GM19193 (cell line): Measurements from ENCODE around the gene SCIMP.
A peak's percentile ranks its signal among the peaks of the same experiment; 100 is the strongest.

Experiments
- POLR2A ChIP-seq: IDR thresholded peaks from 4 replicates; pipeline ENCODE4 v1.6.1; 2011; ENCODE audit not compliant: insufficient read depth, insufficient read length; ENCODE audit errors: extremely low read depth

The SCIMP gene

DNA sequence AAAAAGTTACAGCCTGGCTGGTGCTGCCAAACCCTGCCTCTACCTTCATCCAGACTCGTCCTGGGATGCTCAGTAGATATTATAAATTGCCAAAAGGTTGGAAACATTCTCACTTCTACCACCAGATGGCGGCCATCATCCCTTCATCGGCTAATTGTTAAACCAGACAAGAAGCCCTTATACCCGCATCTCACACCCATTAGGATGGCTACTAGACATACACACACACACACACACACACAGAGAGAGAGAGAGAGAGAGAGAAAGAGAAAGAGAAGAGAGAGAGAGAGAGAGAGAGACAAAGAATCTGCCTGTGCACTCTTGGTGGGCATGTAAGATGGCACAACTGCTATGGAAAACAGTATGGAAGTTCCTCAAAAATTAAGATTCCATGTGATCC lies 15.0 kb upstream of the SCIMP start:
- TF ChIP-seq POLR2A, result no peak

- TF ChIP-seq POLR2A, result no peak
These were observed 14.3 kb upstream of the SCIMP start for GRCh38 chr17:5248821-5249479.

- no peak for TF ChIP-seq POLR2A
These were observed 13.0 kb upstream of the SCIMP start for GRCh38 chr17:5247621-5248020.

GRCh38 chr17:5241861-5242671 lies 7.4 kb upstream of the SCIMP start:
- TF ChIP-seq POLR2A, result no peak

- TF ChIP-seq POLR2A, result no peak
These were observed 3.7 kb upstream of the SCIMP start for GRCh38 chr17:5238333-5238732.

- TF ChIP-seq POLR2A, result no peak
These were observed 2.9 kb upstream of the SCIMP start for GRCh38 chr17:5237541-5238016.

DNA sequence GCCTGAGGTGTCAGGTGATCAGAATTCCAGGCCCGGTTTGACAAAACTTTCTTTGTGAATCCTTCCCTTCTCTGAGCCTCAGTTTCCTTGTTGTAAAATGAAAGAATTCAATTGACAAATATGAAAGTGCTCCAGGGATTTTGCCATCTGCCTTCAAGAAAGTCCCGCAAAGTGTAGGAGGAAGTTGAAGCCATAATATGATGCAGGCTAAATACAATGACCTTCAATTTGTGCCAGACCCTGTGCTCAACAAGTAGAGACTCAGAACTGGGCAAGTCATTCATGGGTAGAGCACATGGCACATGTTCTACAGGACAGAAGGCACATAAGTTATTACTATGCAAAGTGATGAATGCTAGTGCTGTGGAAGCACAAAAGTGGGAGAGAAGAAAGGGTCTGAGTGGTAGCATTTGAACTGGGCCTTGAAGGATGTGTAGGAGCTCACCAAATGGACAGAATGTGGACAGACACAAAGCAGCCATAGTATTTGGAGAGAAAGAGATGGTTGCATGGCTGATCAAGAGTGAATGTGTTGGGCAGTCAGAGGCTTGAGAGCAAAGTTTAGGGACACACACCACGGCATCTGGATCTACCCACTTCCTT lies 2.4 kb upstream of the SCIMP start:
- TF ChIP-seq POLR2A, result no peak

GRCh38 chr17:5226940-5227878 lies 7.5 kb downstream of the SCIMP start:
- peak; percentile 17 for TF ChIP-seq POLR2A

DNA sequence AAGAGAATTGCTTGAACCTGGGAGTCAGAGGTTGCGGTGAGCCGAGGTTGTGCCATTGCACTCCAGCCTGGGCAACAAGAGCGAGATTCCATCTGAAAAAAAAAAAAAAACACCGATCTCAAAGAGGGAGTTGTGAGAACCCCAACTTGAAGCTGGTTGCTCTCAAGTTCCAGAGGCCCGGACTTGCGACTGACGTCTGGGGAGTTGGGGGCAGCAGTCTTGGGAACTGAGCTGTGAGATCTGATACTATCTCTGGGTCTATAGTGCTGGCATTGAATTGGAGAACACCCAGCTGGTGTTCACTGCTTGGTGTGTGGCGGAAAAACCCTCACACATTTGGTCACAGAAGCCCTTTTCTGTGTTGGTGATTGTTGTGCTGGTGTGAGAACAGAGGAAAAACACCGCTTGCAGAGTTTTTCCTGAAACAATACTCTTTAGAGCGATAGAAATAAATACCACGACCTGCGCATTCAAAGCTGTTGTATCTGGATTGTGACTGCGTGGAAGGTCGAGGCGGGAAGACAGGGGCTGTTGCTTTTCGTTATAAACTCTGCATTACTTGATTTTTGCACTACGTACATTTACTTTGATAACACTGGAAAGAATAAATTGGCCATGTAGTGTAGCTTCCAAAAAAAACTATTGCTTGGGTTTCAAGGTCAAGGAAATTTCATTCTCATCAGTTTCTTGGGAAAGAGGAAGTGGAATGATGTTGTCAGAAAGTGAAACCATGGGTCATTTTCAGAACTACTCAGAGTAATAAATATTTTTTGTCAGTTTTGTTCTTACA lies 8.8 kb downstream of the SCIMP start:
- TF ChIP-seq POLR2A, result peak; percentile 0

DNA sequence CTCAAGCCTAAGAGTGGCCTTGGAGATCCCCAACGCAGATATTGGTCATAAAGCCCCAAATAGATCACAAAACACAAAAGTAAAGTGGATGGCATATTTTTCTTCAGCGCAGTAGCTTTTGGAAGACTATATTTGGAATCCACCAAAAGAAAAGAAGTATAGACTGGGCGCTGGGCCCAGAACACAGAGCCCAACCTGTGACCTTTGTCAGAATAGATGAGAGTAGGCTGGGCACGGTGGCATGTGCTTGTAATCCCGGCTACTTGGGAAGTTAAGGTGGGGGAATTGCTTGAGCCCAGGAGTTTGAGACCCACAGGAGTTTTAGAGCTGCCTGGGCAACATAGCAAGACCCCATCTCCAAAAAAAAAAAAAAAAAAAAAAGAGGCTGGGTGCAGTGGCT lies 14.6 kb downstream of the SCIMP start:
- no peak for TF ChIP-seq POLR2A

DNA sequence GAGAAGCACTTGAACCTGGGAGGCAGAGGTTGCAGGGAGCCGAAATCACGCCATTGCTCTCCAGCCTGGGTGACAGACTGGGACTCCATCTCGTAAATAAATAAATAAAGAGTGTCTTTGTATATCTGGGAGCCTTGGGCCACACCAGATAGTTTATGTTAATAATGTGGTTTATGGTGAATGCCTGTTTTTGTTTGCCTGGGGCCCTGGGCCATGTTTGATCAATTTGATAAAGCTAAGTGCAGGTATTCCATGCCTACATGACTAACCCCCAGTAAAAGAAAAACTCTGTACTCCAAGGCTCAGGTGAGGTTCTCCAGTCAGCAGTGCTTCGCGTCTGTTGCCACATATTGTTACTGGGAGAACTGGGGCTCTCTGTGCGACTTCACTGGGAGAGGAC lies 15.1 kb downstream of the SCIMP start:
- TF ChIP-seq POLR2A, result no peak

- TF ChIP-seq POLR2A, result no peak
These were observed 23.2 kb downstream of the SCIMP start for GRCh38 chr17:5211458-5211857.

DNA sequence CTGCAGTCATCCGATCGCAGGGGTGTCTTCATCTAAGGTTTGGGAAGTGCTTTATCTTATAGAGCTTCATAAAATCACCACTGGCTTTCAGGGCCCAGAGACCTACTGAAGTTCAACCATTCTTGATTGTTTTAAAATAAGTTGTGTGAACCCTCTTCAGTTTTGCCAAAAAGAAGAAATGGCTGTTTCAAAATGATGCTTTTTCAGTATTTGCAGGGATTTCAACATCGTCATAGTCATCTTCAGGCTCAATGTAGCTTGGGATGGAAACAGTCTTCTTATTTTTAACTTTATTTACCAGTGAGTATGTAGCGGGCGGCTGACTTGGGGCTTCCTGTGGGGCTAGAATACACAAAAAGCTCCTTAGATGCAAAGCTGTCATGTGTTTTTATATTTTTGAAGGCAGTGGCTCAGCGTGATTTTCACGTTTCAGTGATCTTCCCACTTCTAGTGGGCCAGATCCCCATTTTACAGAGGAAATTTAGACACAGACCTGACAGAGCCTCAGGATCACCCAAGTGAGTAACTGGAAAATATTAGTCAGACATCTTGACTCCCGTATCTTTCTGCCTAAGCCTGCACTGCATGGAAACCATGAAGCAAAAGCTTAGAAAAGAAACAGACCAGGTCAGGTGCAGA lies 23.9 kb downstream of the SCIMP start:
- TF ChIP-seq POLR2A, result no peak
